Measurements from ENCODE around the gene NIN.

DNA sequence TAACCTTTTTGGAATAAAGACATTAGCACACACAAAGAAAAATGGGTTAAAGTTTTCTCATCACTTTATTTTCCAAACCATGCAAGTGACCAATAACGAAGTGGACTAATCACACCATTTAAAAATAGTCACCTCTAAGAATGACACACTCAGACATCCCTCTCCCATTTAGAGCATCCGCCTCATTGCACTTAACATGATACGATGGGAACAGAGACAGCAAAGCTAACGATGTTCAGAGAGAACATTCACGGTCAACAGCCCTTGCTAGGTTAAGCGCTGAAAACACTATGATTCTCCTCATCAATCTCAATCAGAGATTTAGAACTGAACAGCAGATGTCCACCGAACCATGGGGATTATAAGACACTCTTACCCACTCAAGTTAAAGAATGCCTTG, 35.8 kb downstream of the NIN start:
- TF ChIP-seq SP1 (IDR thresholded peaks at IDR 0.05): no peak
- TF ChIP-seq, protein P1, sequence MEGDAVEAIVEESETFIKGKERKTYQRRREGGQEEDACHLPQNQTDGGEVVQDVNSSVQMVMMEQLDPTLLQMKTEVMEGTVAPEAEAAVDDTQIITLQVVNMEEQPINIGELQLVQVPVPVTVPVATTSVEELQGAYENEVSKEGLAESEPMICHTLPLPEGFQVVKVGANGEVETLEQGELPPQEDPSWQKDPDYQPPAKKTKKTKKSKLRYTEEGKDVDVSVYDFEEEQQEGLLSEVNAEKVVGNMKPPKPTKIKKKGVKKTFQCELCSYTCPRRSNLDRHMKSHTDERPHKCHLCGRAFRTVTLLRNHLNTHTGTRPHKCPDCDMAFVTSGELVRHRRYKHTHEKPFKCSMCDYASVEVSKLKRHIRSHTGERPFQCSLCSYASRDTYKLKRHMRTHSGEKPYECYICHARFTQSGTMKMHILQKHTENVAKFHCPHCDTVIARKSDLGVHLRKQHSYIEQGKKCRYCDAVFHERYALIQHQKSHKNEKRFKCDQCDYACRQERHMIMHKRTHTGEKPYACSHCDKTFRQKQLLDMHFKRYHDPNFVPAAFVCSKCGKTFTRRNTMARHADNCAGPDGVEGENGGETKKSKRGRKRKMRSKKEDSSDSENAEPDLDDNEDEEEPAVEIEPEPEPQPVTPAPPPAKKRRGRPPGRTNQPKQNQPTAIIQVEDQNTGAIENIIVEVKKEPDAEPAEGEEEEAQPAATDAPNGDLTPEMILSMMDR (IDR thresholded peaks at IDR 0.05; ENCODE audit: low read depth, low read length, missing input control): no peak
- no peak for TF ChIP-seq MAX (IDR thresholded peaks at IDR 0.05)
- TF ChIP-seq YY1 (IDR thresholded peaks at IDR 0.05): no peak
- no peak for TF ChIP-seq RAD21 (IDR thresholded peaks at IDR 0.05)
- no peak for TF ChIP-seq JUND (IDR thresholded peaks at IDR 0.05)
- TF ChIP-seq, protein P2, sequence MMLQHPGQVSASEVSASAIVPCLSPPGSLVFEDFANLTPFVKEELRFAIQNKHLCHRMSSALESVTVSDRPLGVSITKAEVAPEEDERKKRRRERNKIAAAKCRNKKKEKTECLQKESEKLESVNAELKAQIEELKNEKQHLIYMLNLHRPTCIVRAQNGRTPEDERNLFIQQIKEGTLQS (IDR thresholded peaks at IDR 0.05): no peak

All from liver (tissue), 3 donors.